GM10266 (cell line): ENCODE data around the gene TBC1D22A.

Experiments
- DNase-seq: peaks from one replicate; pipeline ENCODE4 v3.0.0; 2012; ENCODE audit errors: extremely low spot score
- TF ChIP-seq, protein P1 (sequence below): IDR thresholded peaks from 2 replicates; pipeline ENCODE4 v1.5.1; 2012; ENCODE audit warnings: mild to moderate bottlenecking, low read depth; ENCODE audit not compliant: control insufficient read depth, insufficient read depth; ENCODE audit errors: missing control alignments

Gene TBC1D22A

DNA sequence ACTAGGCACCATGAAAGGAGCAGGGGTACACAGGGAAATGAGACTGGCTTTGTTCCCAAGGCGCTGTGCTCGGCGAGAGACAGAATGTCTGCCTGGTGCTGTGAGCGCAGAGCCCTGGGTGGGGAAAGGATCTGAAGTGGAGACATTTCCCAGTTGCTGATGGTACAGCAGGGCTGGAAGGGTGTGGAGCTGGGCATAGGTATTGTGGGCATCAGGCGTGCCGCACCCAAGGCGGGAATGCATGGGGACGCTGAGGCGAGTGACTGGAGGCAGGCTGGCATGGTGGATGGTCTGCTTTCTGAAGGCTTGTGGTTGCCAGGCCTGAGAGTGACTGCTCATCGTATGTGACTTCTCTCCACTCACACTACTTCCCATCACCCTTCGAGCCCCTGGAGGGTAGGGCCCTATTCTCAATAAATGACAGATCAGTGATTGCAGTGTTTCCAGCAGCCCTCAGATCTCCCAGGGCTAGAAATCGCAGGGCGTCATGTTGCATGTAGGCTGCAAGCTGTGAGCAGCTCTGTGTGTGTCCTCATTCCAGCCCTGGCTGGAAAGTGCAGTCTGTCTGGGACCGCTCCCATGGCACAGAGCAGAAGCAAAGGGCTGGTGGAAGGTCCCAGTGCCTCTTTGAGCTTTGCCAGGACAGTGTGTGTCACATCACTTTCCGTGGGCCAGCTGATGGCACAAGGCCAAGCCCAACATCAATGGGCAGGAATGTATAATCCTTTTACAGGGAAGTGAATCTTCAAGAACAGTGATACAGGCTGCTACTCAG, 67.7 kb downstream of the TBC1D22A start:
- no peak for DNase-seq
- TF ChIP-seq, protein P1, sequence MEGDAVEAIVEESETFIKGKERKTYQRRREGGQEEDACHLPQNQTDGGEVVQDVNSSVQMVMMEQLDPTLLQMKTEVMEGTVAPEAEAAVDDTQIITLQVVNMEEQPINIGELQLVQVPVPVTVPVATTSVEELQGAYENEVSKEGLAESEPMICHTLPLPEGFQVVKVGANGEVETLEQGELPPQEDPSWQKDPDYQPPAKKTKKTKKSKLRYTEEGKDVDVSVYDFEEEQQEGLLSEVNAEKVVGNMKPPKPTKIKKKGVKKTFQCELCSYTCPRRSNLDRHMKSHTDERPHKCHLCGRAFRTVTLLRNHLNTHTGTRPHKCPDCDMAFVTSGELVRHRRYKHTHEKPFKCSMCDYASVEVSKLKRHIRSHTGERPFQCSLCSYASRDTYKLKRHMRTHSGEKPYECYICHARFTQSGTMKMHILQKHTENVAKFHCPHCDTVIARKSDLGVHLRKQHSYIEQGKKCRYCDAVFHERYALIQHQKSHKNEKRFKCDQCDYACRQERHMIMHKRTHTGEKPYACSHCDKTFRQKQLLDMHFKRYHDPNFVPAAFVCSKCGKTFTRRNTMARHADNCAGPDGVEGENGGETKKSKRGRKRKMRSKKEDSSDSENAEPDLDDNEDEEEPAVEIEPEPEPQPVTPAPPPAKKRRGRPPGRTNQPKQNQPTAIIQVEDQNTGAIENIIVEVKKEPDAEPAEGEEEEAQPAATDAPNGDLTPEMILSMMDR: no peak

DNA sequence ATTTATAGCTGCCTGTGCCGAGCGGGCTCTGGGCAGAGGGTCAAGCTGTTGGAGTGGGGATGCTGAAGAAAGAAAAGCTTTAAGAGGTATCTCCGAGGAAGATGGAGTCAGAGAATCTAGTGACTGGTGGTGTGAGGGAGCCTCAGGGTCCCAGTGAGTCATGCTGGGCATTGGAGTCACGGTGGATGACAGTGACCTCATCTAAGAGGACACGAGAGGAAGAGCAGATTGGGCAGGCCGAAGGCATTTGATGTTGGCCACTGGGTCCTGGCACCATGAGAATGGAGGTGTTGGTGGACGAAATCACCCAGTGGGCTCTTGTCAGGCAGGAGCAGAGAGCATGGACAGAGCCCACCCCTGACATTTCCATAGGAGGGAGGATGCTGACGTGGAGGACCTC, 68.4 kb downstream of the TBC1D22A start:
- DNase-seq: no peak
- TF ChIP-seq, protein P1: no peak

DNA sequence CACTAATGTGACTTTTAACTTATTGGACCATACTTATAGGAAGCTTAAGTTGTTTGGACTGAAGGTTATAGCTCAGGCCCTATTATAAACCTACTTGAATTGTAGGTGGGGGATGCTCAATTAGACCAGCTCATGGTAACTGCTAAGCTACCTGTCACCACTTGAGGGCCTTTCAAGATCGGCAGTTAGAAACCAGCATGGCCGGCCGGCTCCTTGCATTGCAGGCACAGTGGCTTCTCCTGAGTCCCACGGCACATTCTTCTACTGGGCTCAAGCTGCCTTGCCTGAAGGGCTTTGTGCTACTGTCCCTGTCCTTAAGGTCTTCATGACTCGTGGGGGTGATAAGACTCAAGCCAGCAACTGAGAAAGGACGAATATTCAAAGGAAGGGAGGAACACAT, 70.8 kb downstream of the TBC1D22A start:
- no peak for DNase-seq

DNA sequence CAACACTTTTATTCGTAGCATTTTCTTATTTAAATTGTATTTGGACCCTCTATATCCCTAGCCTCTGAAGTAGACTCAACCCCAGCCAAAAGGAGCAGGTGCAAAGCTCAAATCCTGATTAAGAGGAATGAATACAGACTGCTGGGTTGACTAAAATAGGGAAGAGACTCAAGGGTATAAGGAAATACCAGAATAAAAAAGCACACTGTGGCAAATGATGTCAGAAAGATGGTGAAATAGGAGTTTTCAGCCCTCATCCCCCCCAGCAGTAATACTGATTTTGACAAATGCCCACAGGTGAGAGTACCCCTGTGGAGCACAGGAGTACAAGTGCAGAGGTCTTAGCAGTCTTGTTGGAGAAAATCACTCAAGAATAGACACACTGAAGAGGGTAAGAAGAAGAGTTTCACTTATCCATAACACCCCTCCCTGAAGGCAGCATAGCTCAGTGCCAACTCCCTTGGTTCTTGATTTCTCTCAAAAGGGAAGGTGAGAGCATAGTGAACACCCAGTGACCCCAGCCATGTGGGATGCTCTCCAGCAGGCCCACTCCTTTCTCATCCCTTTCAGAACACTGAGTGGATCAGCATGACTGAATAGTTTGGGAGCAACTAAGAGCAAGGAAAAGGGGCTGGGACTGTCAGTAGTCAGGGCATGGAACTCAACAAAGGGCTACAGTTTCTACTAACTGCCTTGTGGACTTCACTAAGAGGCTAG, 71.7 kb downstream of the TBC1D22A start:
- TF ChIP-seq, protein P1: no peak
- DNase-seq: no peak

More for the DNA sequence above, 70.8 kb downstream of the TBC1D22A start:
- TF ChIP-seq, protein P1: no peak

DNA sequence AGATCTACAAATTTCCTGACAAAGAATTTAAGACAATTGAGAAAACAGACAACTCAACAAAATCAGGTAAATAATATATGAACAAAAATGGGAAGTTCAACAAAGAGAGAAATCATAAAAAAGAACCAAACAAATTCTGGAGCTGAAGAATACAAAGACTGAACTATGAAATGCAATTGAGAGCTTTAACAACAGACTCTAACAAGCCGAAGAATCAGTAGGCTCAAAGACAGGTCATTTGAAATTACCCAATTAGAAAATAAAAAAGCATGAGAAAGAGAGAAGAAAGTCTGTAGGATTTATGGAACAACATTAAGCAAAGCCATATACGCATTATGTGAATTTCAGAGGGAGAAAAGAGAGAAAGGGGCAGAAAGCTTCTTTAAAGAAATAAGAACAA, 72.8 kb downstream of the TBC1D22A start:
- no peak for DNase-seq
- TF ChIP-seq, protein P1: no peak

DNA sequence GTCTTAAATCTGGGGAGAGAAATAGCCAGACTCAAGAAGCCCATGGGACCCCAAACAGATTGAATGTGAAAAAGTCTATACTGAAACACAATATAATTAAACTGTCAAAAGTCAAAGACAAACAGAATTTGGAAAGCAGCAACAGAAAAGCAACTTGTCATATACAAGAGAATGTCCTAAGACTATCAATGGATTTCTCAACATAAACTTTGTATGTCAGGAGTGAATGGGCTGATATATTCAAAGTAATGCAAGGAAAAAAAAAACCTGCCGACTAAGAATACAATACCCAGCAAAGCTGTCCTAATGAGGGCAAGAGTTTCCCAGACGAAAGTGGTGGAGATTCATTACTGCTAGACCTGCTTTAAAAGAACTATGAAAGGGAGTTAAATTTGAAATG, 73.2 kb downstream of the TBC1D22A start:
- TF ChIP-seq, protein P1: no peak
- DNase-seq: no peak

DNA sequence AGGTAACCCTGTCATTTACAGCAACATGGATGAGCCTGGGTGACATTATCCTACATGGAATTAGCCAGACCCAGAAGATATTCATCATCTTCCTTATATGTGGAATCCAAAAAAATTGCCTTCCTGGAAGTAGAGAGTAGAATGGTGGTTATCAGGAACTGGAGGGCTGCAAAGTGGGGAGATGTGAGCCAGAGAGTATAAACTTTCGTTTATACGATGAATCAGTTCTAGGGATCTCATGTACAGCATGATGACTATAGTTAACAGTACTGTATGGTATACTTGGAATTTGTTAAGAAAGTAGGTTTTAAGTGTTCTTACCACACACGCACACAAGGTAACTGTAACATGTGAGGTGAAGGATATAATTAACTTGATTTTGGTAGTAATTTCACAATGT, 79.1 kb downstream of the TBC1D22A start:
- DNase-seq: no peak

More for the DNA sequence above, 79.1 kb downstream of the TBC1D22A start:
- TF ChIP-seq, protein P1: no peak
